Spleen (tissue), 7 donors: ENCODE data around the gene SPATS2L.

Source experiments
- POLR2A ChIP-seq, 3 donors: fragments of 450-650 bp; IDR thresholded peaks; one replicate each; pipeline ENCODE4 v1.5.1; 2017; ENCODE audit warnings: antibody characterized with exemption in 3 of 3, mild to moderate bottlenecking in 1 of 3
- POLR2AphosphoS5 ChIP-seq, 3 donors: sonication (generic); formaldehyde crosslinking; IDR thresholded peaks; one replicate each; pipeline ENCODE4 v1.5.1; 2017; ENCODE audit warnings: antibody characterized with exemption in 3 of 3
- TF ChIP-seq, protein P1 (sequence below), 11 experiments: fragments of 200-600 bp in 7 of 11; fragments of 450-650 bp in 4 of 11; sonication (generic) in 4 of 11; IDR thresholded peaks in 8 of 11; conservative IDR thresholded peaks in 3 of 11; 1 replicate in 7 of 11; 2 replicates in 4 of 11; pipeline versions ENCODE4 v1.4.0 to v1.8.0; 2016 to 2021; ENCODE audit warnings: antibody characterized with exemption in 11 of 11, inconsistent platforms in 4 of 11, mild to moderate bottlenecking in 1 of 11
- donor health status: DM: no; HTN: no; CAD: no; lungs with moderate emphysema.
- donor health status: DM: no; HTN: no; CAD: no.
- donor health status: DM: no; HTN: no; CAD: no.

DNA sequence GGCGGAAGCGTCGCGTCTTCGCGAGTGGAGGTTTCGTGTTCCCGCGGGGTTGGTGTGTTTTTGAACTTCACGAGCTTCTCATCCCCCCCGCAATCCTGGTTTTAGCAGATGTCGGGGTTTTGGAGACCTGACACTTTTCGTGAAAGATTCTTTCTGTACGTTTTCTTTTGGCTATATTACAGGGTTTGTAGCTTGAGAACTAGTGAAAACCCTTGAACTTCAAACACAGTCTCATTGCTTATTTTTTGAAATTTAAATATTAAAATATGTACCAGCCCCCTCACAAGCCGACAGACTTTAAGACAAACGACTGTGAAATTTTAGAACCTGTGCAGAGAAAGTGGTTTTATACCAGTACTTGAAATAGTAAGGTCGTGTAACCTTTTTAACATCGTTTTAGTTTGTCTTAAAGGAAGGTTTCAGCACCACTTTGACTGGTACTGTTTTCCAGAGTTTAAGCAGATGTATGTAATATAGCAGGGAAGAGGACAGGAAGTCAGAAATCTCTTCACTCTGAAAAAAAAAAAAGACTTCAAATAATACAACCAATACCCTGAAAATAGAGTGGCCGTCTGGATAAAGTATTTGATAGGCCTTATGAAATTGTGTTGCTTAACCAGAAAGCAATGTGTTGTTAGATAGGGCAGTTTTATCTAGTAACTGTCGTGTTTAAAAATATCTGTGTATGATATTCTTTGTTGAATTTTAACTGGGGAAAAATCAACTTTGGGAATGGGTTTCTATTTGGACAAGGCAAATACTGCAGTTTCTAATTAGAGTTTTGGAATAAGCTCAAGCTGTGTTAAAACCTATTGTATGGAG is 1.4 kb downstream of the SPATS2L start:
- TF ChIP-seq, protein P1, sequence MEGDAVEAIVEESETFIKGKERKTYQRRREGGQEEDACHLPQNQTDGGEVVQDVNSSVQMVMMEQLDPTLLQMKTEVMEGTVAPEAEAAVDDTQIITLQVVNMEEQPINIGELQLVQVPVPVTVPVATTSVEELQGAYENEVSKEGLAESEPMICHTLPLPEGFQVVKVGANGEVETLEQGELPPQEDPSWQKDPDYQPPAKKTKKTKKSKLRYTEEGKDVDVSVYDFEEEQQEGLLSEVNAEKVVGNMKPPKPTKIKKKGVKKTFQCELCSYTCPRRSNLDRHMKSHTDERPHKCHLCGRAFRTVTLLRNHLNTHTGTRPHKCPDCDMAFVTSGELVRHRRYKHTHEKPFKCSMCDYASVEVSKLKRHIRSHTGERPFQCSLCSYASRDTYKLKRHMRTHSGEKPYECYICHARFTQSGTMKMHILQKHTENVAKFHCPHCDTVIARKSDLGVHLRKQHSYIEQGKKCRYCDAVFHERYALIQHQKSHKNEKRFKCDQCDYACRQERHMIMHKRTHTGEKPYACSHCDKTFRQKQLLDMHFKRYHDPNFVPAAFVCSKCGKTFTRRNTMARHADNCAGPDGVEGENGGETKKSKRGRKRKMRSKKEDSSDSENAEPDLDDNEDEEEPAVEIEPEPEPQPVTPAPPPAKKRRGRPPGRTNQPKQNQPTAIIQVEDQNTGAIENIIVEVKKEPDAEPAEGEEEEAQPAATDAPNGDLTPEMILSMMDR (IDR thresholded peaks at IDR 0.05 in 8 of 11, conservative IDR thresholded peaks at IDR 0.05 in 3 of 11): no peak
- TF ChIP-seq POLR2AphosphoS5 (IDR thresholded peaks at IDR 0.05): no peak
- no peak for TF ChIP-seq POLR2A (IDR thresholded peaks at IDR 0.05)
